ENCODE results near the gene DNHD1.

DNHD1 gene

DNA sequence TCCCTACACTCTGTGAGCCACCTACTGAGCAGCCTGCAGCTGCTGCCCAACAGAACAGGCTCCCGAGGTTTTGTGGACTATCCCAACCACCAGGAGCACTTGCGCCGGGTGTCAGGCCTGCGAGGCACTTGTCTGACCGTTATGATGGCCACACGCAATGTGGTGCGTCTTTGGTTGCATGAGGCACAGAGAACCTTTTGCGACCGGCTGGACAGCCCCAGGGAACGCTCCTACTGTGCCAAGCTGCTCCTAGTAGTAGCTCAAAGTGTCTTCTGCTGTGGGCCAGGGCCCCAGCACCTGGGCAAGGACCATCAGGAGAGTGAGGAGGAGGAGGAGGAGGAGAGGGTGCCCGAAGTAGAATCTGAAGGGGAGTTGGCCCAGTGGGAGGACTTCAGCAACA, 60.0 kb downstream of the DNHD1 start:
- no peaks in the 10 kb centered on the region for H3K27me3 ChIP-seq (ENCODE audit: insufficient read depth, low read length, poor library complexity, severe bottlenecking)
- no peak overlapping the region for H3K9ac ChIP-seq (ENCODE audit: low read depth, low read length, poor library complexity, severe bottlenecking)
- no peak overlapping the region for H2AFZ ChIP-seq (ENCODE audit: low read length)
- TF ChIP-seq, protein P1, sequence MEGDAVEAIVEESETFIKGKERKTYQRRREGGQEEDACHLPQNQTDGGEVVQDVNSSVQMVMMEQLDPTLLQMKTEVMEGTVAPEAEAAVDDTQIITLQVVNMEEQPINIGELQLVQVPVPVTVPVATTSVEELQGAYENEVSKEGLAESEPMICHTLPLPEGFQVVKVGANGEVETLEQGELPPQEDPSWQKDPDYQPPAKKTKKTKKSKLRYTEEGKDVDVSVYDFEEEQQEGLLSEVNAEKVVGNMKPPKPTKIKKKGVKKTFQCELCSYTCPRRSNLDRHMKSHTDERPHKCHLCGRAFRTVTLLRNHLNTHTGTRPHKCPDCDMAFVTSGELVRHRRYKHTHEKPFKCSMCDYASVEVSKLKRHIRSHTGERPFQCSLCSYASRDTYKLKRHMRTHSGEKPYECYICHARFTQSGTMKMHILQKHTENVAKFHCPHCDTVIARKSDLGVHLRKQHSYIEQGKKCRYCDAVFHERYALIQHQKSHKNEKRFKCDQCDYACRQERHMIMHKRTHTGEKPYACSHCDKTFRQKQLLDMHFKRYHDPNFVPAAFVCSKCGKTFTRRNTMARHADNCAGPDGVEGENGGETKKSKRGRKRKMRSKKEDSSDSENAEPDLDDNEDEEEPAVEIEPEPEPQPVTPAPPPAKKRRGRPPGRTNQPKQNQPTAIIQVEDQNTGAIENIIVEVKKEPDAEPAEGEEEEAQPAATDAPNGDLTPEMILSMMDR (conservative IDR thresholded peaks at IDR 0.05; ENCODE audit: low read length): no peak
- TF ChIP-seq EZH2phosphoT487 (IDR thresholded peaks at IDR 0.05; ENCODE audit: borderline replicate concordance): no peak
- H3K9me3 ChIP-seq (ENCODE audit: insufficient read depth, low read depth, low read length): no peaks in the 10 kb centered on the region
- no peaks in the 10 kb centered on the region for H3F3A ChIP-seq (ENCODE audit: low read depth)
- H3K4me2 ChIP-seq (ENCODE audit: low read depth, low read length, poor library complexity, severe bottlenecking): no peak overlapping the region
- no peak overlapping the region for H3K4me3 ChIP-seq (ENCODE audit: low read length, poor library complexity, severe bottlenecking)
- no peaks in the 10 kb centered on the region for H3K79me2 ChIP-seq (ENCODE audit: insufficient read depth, low read length)
- H3K4me1 ChIP-seq (ENCODE audit: insufficient read depth, low read length, poor library complexity, severe bottlenecking): no peaks in the 10 kb centered on the region
- no peaks in the 10 kb centered on the region for H3K36me3 ChIP-seq (ENCODE audit: insufficient read depth, low read length)
- no peaks in the 10 kb centered on the region for H4K20me1 ChIP-seq (ENCODE audit: insufficient read depth, low read length, poor library complexity, severe bottlenecking)
- H3K9me2 ChIP-seq (replicated peaks; ENCODE audit: low read depth, low read length): no peaks in the 10 kb centered on the region

DNA sequence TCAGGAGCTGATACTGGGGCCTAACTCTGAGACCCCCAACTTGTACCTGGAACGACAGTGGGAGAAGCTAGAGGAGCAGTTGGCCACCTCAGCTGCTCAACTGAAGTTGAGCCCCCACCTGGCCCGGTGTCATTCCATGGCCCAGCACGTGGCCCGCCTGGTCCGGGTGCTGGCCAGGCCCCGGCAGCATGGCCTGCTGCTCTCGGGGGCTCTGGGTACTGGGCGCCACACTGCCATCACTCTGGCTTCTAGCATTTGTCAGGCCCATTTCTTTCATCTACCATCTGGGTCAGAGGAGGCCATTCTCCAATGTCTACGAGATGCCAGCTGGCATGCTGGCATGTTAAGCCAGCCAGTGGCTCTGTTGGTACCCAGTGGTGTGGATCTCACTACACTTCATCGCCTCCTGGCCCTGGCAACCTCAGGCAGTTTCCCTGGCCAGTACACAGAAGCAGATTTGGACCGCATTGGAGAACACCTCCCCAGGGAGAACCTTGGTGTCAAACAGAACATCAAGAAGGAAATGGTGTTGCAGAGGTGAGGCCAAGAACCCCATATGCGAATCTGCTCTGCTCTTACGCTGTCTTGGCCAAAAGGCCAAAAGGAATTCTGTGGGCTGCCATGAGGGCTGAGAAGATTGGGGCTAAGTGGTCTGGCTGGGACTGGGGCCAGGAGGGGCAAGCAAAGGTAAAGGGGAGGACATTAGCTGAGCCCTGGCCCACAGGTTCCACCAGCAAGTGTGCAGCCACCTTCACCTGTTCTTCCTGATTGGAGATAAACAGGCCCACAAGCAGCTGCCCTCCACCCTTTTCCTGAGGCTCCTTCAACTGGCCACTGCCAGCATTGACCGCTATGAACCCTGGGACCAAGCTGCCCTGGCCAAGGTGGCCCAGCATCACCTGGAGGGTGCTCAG, 60.9 kb downstream of the DNHD1 start:
- H3K9me3 ChIP-seq (ENCODE audit: insufficient read depth, low read depth, low read length): no peaks in the 10 kb centered on the region
- no peaks in the 10 kb centered on the region for H4K20me1 ChIP-seq (ENCODE audit: insufficient read depth, low read length, poor library complexity, severe bottlenecking)
- no peak overlapping the region for H3K9ac ChIP-seq (ENCODE audit: low read depth, low read length, poor library complexity, severe bottlenecking)
- no peaks in the 10 kb centered on the region for H3K27me3 ChIP-seq (ENCODE audit: insufficient read depth, low read length, poor library complexity, severe bottlenecking)
- no peak for TF ChIP-seq EZH2phosphoT487 (IDR thresholded peaks at IDR 0.05; ENCODE audit: borderline replicate concordance)
- TF ChIP-seq, protein P1 (conservative IDR thresholded peaks at IDR 0.05; ENCODE audit: low read length): no peak
- H3K9me2 ChIP-seq (replicated peaks; ENCODE audit: low read depth, low read length): no peaks in the 10 kb centered on the region
- no peaks in the 10 kb centered on the region for H3K79me2 ChIP-seq (ENCODE audit: insufficient read depth, low read length)
- no peak overlapping the region for H2AFZ ChIP-seq (ENCODE audit: low read length)
- no peaks in the 10 kb centered on the region for H3K36me3 ChIP-seq (ENCODE audit: insufficient read depth, low read length)
- H3F3A ChIP-seq (ENCODE audit: low read depth): no peaks in the 10 kb centered on the region
- no peak overlapping the region for H3K4me2 ChIP-seq (ENCODE audit: low read depth, low read length, poor library complexity, severe bottlenecking)
- no peaks in the 10 kb centered on the region for H3K4me1 ChIP-seq (ENCODE audit: insufficient read depth, low read length, poor library complexity, severe bottlenecking)
- H3K4me3 ChIP-seq (ENCODE audit: low read length, poor library complexity, severe bottlenecking): no peak overlapping the region

DNA sequence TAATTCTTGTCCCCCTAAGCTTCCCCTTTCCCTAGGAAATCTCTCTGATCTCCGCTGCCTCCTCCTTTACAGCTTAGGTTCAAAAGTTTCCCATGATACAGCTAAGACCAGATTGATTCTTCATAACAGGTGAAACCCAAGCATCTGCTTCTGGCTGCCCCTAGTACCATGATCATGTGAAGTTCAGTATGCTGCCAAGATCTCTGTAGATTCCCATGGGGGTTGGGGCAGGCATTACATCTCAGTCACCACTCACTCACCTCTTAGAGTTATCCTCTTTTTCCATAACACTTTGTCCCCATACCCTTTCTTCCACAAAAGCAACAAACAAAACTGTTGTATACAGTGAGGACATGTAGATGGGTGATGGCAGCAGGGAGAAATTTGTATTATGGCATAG, 62.3 kb downstream of the DNHD1 start:
- no peak overlapping the region for H3K4me3 ChIP-seq (ENCODE audit: low read length, poor library complexity, severe bottlenecking)
- H3K36me3 ChIP-seq (ENCODE audit: insufficient read depth, low read length): no peaks in the 10 kb centered on the region
- H3K4me2 ChIP-seq (ENCODE audit: low read depth, low read length, poor library complexity, severe bottlenecking): no peak overlapping the region
- H2AFZ ChIP-seq (ENCODE audit: low read length): no peak overlapping the region
- no peaks in the 10 kb centered on the region for H3K79me2 ChIP-seq (ENCODE audit: insufficient read depth, low read length)
- H4K20me1 ChIP-seq (ENCODE audit: insufficient read depth, low read length, poor library complexity, severe bottlenecking): no peaks in the 10 kb centered on the region
- no peaks in the 10 kb centered on the region for H3K9me2 ChIP-seq (replicated peaks; ENCODE audit: low read depth, low read length)
- no peaks in the 10 kb centered on the region for H3K4me1 ChIP-seq (ENCODE audit: insufficient read depth, low read length, poor library complexity, severe bottlenecking)
- no peaks in the 10 kb centered on the region for H3F3A ChIP-seq (ENCODE audit: low read depth)
- no peak overlapping the region for H3K9ac ChIP-seq (ENCODE audit: low read depth, low read length, poor library complexity, severe bottlenecking)
- H3K9me3 ChIP-seq (ENCODE audit: insufficient read depth, low read depth, low read length): no peaks in the 10 kb centered on the region
- TF ChIP-seq EZH2phosphoT487 (IDR thresholded peaks at IDR 0.05; ENCODE audit: borderline replicate concordance): no peak
- TF ChIP-seq, protein P1 (conservative IDR thresholded peaks at IDR 0.05; ENCODE audit: low read length): no peak
- no peaks in the 10 kb centered on the region for H3K27me3 ChIP-seq (ENCODE audit: insufficient read depth, low read length, poor library complexity, severe bottlenecking)

Data from Loucy (cell line).